ENCODE results near the gene NLRP3. TPM values are rescaled to one million over a fixed set of nuclear protein-coding genes. Genes with fewer than 3 reads are reported as not detected.

The NLRP3 gene
- total and polyA plus RNA-seq, 2 experiments from 2014 or later = 0.28 to 0.76 TPM

GRCh38 chr1:247452447-247453039 is 36.6 kb downstream of the NLRP3 start:
- H4K20me1 ChIP-seq (ENCODE audit: insufficient read depth) = no peaks in the 10 kb centered on the region
- no peaks in the 10 kb centered on the region for H3K4me1 ChIP-seq (ENCODE audit: insufficient read depth)
- H3K4me2 ChIP-seq (ENCODE audit: unreplicated experiment) = no peak overlapping the region
- no peaks in the 10 kb centered on the region for H3F3A ChIP-seq (ENCODE audit: insufficient read depth)
- 54 to 57% methylated on average over 12 of the region's 12 CpGs for WGBS, 2 experiments (ENCODE audit: low coverage in 1 of 2, low lambda C conversion rate in 2 of 2, missing lambda C conversion rate in 2 of 2)
- H3K27ac ChIP-seq = no peak overlapping the region
- H3K9me2 ChIP-seq (ENCODE audit: insufficient read depth) = no peaks in the 10 kb centered on the region
- in situ Hi-C loops (cut with MboI) = no loop called here
- no peaks in the 10 kb centered on the region for H3K36me3 ChIP-seq (ENCODE audit: low read depth)
- no peaks in the 10 kb centered on the region for H3K27me3 ChIP-seq (replicated peaks; ENCODE audit: insufficient read depth)
- H3K79me2 ChIP-seq (ENCODE audit: insufficient read depth) = no peaks in the 10 kb centered on the region
- H3K4me3 ChIP-seq = no peak overlapping the region
- H3K9ac ChIP-seq = no peak overlapping the region
- no peaks in the 10 kb centered on the region for H3K9me3 ChIP-seq (ENCODE audit: low read depth)
- TF ChIP-seq EZH2 (IDR thresholded peaks at IDR 0.05; ENCODE audit: insufficient read depth, poor library complexity, severe bottlenecking) = no peak
- no peak for TF ChIP-seq EZH2phosphoT487 (IDR thresholded peaks at IDR 0.05; ENCODE audit: insufficient read depth, low read depth)
- no peak overlapping the region for H2AFZ ChIP-seq
- no peak for DNase-seq

GRCh38 chr1:247453245-247453644 is 37.3 kb downstream of the NLRP3 start:
- TF ChIP-seq EZH2 (IDR thresholded peaks at IDR 0.05; ENCODE audit: insufficient read depth, poor library complexity, severe bottlenecking) (no peak), EZH2phosphoT487 (IDR thresholded peaks at IDR 0.05; ENCODE audit: insufficient read depth, low read depth) (no peak)
- H3K9ac ChIP-seq = no peak overlapping the region
- H3K4me1 ChIP-seq (ENCODE audit: insufficient read depth) = no peaks in the 10 kb centered on the region
- in situ Hi-C loops (cut with MboI) = no loop called here
- no peaks in the 10 kb centered on the region for H3K79me2 ChIP-seq (ENCODE audit: insufficient read depth)
- no peak overlapping the region for H3K4me3 ChIP-seq
- H3K36me3 ChIP-seq (ENCODE audit: low read depth) = no peaks in the 10 kb centered on the region
- no peak overlapping the region for H2AFZ ChIP-seq
- H3K27me3 ChIP-seq (replicated peaks; ENCODE audit: insufficient read depth) = no peaks in the 10 kb centered on the region
- H3F3A ChIP-seq (ENCODE audit: insufficient read depth) = no peaks in the 10 kb centered on the region
- no peak overlapping the region for H3K27ac ChIP-seq
- WGBS, 2 experiments (ENCODE audit: low coverage in 1 of 2, low lambda C conversion rate in 2 of 2, missing lambda C conversion rate in 2 of 2) = 1 to 5% methylated on average over 4 of the region's 4 CpGs
- no peaks in the 10 kb centered on the region for H4K20me1 ChIP-seq (ENCODE audit: insufficient read depth)
- H3K9me2 ChIP-seq (ENCODE audit: insufficient read depth) = no peaks in the 10 kb centered on the region
- H3K4me2 ChIP-seq (ENCODE audit: unreplicated experiment) = no peak overlapping the region
- no peaks in the 10 kb centered on the region for H3K9me3 ChIP-seq (ENCODE audit: low read depth)
- DNase-seq = no peak

GRCh38 chr1:247453997-247454396 is 38.0 kb downstream of the NLRP3 start:
- H3K4me2 ChIP-seq (ENCODE audit: unreplicated experiment) = no peak overlapping the region
- no peaks in the 10 kb centered on the region for H4K20me1 ChIP-seq (ENCODE audit: insufficient read depth)
- H2AFZ ChIP-seq = no peak overlapping the region
- H3K4me3 ChIP-seq = no peak overlapping the region
- H3K4me1 ChIP-seq (ENCODE audit: insufficient read depth) = no peaks in the 10 kb centered on the region
- H3K27me3 ChIP-seq (replicated peaks; ENCODE audit: insufficient read depth) = no peaks in the 10 kb centered on the region
- H3K9me2 ChIP-seq (ENCODE audit: insufficient read depth) = no peaks in the 10 kb centered on the region
- DNase-seq = no peak
- no peaks in the 10 kb centered on the region for H3K36me3 ChIP-seq (ENCODE audit: low read depth)
- in situ Hi-C loops (cut with MboI) = no loop called here
- H3K27ac ChIP-seq = no peak overlapping the region
- H3K79me2 ChIP-seq (ENCODE audit: insufficient read depth) = no peaks in the 10 kb centered on the region
- H3F3A ChIP-seq (ENCODE audit: insufficient read depth) = no peaks in the 10 kb centered on the region
- H3K9me3 ChIP-seq (ENCODE audit: low read depth) = no peaks in the 10 kb centered on the region
- TF ChIP-seq EZH2phosphoT487 (IDR thresholded peaks at IDR 0.05; ENCODE audit: insufficient read depth, low read depth) (no peak), EZH2 (IDR thresholded peaks at IDR 0.05; ENCODE audit: insufficient read depth, poor library complexity, severe bottlenecking) (no peak)
- no peak overlapping the region for H3K9ac ChIP-seq
- WGBS, 2 experiments (ENCODE audit: low coverage in 1 of 2, low lambda C conversion rate in 2 of 2, missing lambda C conversion rate in 2 of 2) = 70 to 78% methylated on average over 11 of the region's 11 CpGs

GRCh38 chr1:247456021-247456420 is 40.0 kb downstream of the NLRP3 start:
- no peaks in the 10 kb centered on the region for H3K36me3 ChIP-seq (ENCODE audit: low read depth)
- no peaks in the 10 kb centered on the region for H3K9me3 ChIP-seq (ENCODE audit: low read depth)
- no peak overlapping the region for H3K4me2 ChIP-seq (ENCODE audit: unreplicated experiment)
- no peak for DNase-seq
- H3K4me3 ChIP-seq = no peak overlapping the region
- 40 to 46% methylated on average over 4 of the region's 4 CpGs for WGBS, 2 experiments (ENCODE audit: low coverage in 1 of 2, low lambda C conversion rate in 2 of 2, missing lambda C conversion rate in 2 of 2)
- no peaks in the 10 kb centered on the region for H3K9me2 ChIP-seq (ENCODE audit: insufficient read depth)
- H3F3A ChIP-seq (ENCODE audit: insufficient read depth) = no peaks in the 10 kb centered on the region
- TF ChIP-seq EZH2 (IDR thresholded peaks at IDR 0.05; ENCODE audit: insufficient read depth, poor library complexity, severe bottlenecking) (no peak), EZH2phosphoT487 (IDR thresholded peaks at IDR 0.05; ENCODE audit: insufficient read depth, low read depth) (no peak)
- H4K20me1 ChIP-seq (ENCODE audit: insufficient read depth) = no peaks in the 10 kb centered on the region
- H3K79me2 ChIP-seq (ENCODE audit: insufficient read depth) = no peaks in the 10 kb centered on the region
- no peak overlapping the region for H2AFZ ChIP-seq
- H3K27ac ChIP-seq = no peak overlapping the region
- no peaks in the 10 kb centered on the region for H3K27me3 ChIP-seq (replicated peaks; ENCODE audit: insufficient read depth)
- H3K4me1 ChIP-seq (ENCODE audit: insufficient read depth) = no peaks in the 10 kb centered on the region
- in situ Hi-C loops (cut with MboI) = no loop called here
- H3K9ac ChIP-seq = no peak overlapping the region
